Liver (tissue), 3 donors: ENCODE measurements around the gene FARP1.

ENCODE experiments used
- CTCF ChIP-seq: fragments of 150-350 bp; IDR thresholded peaks from 2 replicates; pipeline ENCODE4 v1.5.1; 2017; ENCODE audit warnings: improper control_type of control experiment, low read depth, low read length; ENCODE audit not compliant: missing input control
- HNF4G ChIP-seq: IDR thresholded peaks from 2 replicates; pipeline ENCODE4 v1.6.1; 2016; ENCODE audit warnings: antibody characterized with exemption
- JUND ChIP-seq, 2 donors: IDR thresholded peaks; 2 replicates each; pipeline ENCODE4 v1.6.1; 2016; ENCODE audit warnings: antibody characterized with exemption in 2 of 2
- RAD21 ChIP-seq, 2 donors: IDR thresholded peaks; 2 replicates each; pipeline ENCODE4 v1.6.1; 2016; ENCODE audit warnings: antibody characterized with exemption in 2 of 2, mild to moderate bottlenecking in 2 of 2
- donor health status: healthy.
- donor health status: healthy.

GRCh38 chr13:98478189-98479129 is 335.6 kb downstream of the FARP1 start:
- no peak for TF ChIP-seq CTCF
- no peak for TF ChIP-seq HNF4G
- no peak for TF ChIP-seq RAD21 (IDR thresholded peaks at IDR 0.05)
- no peak for TF ChIP-seq JUND (IDR thresholded peaks at IDR 0.05)
